Liver (tissue), 9 donors: Measurements from ENCODE around the gene PLCB4. TPM values are rescaled to one million over a fixed set of nuclear protein-coding genes. Genes with fewer than 3 reads are reported as not detected.

Source experiments
- DNase-seq: peaks from one replicate; pipeline ENCODE4 v3.0.0-alpha.2; 2017; ENCODE audit warnings: low spot score
- H3K27ac ChIP-seq, 2 donors: one replicate each; pipeline ENCODE4 v1.7.0; 2013; ENCODE audit warnings: inconsistent platforms in 2 of 2, low read length in 2 of 2, control low read depth in 1 of 2, low read depth in 1 of 2, mild to moderate bottlenecking in 1 of 2
- H3K27me3 ChIP-seq, 4 donors: one replicate each; pipeline versions ENCODE4 v1.6.1 to v1.7.0; 2013; ENCODE audit warnings: low read length in 3 of 4, inconsistent platforms in 1 of 4, mild to moderate bottlenecking in 1 of 4, moderate library complexity in 1 of 4; ENCODE audit not compliant: control insufficient read depth in 4 of 4, insufficient read depth in 4 of 4
- H3K36me3 ChIP-seq, 4 donors: one replicate each; pipeline versions ENCODE4 v1.6.1 to v1.7.0; 2013; ENCODE audit warnings: low read length in 3 of 4, mild to moderate bottlenecking in 3 of 4, low read depth in 1 of 4, moderate library complexity in 1 of 4; ENCODE audit not compliant: control insufficient read depth in 4 of 4, insufficient read depth in 3 of 4
- H3K4me1 ChIP-seq, 4 donors: one replicate each; pipeline versions ENCODE4 v1.6.1 to v1.7.0; 2013; ENCODE audit warnings: low read length in 3 of 4, mild to moderate bottlenecking in 3 of 4, moderate library complexity in 1 of 4; ENCODE audit not compliant: control insufficient read depth in 4 of 4, insufficient read depth in 4 of 4
- H3K4me3 ChIP-seq, 3 donors: one replicate each; pipeline versions ENCODE4 v1.6.1 to v1.7.0; 2013; ENCODE audit warnings: low read length in 3 of 3, control low read depth in 1 of 3, low read depth in 1 of 3, mild to moderate bottlenecking in 1 of 3
- H3K9ac ChIP-seq, 2 donors: one replicate each; pipeline ENCODE4 v1.7.0; 2013; ENCODE audit warnings: low read length in 2 of 2, mild to moderate bottlenecking in 2 of 2, moderate library complexity in 2 of 2, control low read depth in 1 of 2, low read depth in 1 of 2
- H3K9me3 ChIP-seq, 4 donors: one replicate each; pipeline versions ENCODE4 v1.6.1 to v1.7.0; 2013; ENCODE audit warnings: low read length in 3 of 4; ENCODE audit not compliant: control insufficient read depth in 4 of 4
- EGR1 ChIP-seq, 2 donors: IDR thresholded peaks; 2 replicates each; pipeline ENCODE4 v1.6.1; 2016 to 2018; ENCODE audit warnings: antibody characterized with exemption in 2 of 2, low read depth in 2 of 2
- FOXA1 ChIP-seq: IDR thresholded peaks from 2 replicates; pipeline ENCODE4 v1.6.1; 2016; ENCODE audit warnings: antibody characterized with exemption
- FOXA2 ChIP-seq: IDR thresholded peaks from 2 replicates; pipeline ENCODE4 v1.6.1; 2016; ENCODE audit warnings: antibody characterized with exemption
- GABPA ChIP-seq, 2 donors: IDR thresholded peaks in 1 of 2; conservative IDR thresholded peaks in 1 of 2; 2 replicates each; pipeline ENCODE4 v1.6.1; 2016; ENCODE audit warnings: antibody characterized with exemption in 2 of 2, mild to moderate bottlenecking in 1 of 2, moderate library complexity in 1 of 2
- HNF4A ChIP-seq, 2 donors: conservative IDR thresholded peaks; 2 replicates each; pipeline ENCODE4 v1.6.1; 2016; ENCODE audit warnings: antibody characterized with exemption in 2 of 2, mild to moderate bottlenecking in 2 of 2
- HNF4G ChIP-seq: IDR thresholded peaks from 2 replicates; pipeline ENCODE4 v1.6.1; 2016; ENCODE audit warnings: antibody characterized with exemption
- JUND ChIP-seq, 2 donors: IDR thresholded peaks; 2 replicates each; pipeline ENCODE4 v1.6.1; 2016; ENCODE audit warnings: antibody characterized with exemption in 2 of 2
- NR2F2 ChIP-seq: IDR thresholded peaks from 2 replicates; pipeline ENCODE4 v1.6.1; 2016; ENCODE audit warnings: antibody characterized with exemption
- RAD21 ChIP-seq, 2 donors: IDR thresholded peaks; 2 replicates each; pipeline ENCODE4 v1.6.1; 2016; ENCODE audit warnings: antibody characterized with exemption in 2 of 2, mild to moderate bottlenecking in 2 of 2
- RXRA ChIP-seq, 2 donors: IDR thresholded peaks; 2 replicates each; pipeline ENCODE4 v1.6.1; 2017 to 2018; ENCODE audit warnings: antibody characterized with exemption in 2 of 2, mild to moderate bottlenecking in 1 of 2
- SP1 ChIP-seq: IDR thresholded peaks from 2 replicates; pipeline ENCODE4 v1.6.1; 2018; ENCODE audit warnings: antibody characterized with exemption, mild to moderate bottlenecking
- TAF1 ChIP-seq: conservative IDR thresholded peaks from 2 replicates; pipeline ENCODE4 v1.6.1; 2016; ENCODE audit warnings: antibody characterized with exemption, mild to moderate bottlenecking
- YY1 ChIP-seq: IDR thresholded peaks from 2 replicates; pipeline ENCODE4 v1.6.1; 2016; ENCODE audit warnings: antibody characterized with exemption, mild to moderate bottlenecking
- WGBS: extraction: QIAGEN DNeasy Blood & Tissue Kit; methylation state at CpG from one replicate; pipeline ENCODE4 v1.1.7; 2013; 5-methylcytosine and 5-hydroxymethylcytosine counted together
- polyA plus RNA-seq, 2 donors: library from polyadenylated mRNA; stranded (reverse) in 1 of 2; unstranded in 1 of 2; fragments of 200-250 nt in 1 of 2; fragments of >200 nt in 1 of 2; fragmentation: Nextera tagmentation in 1 of 2; extraction: Ambion mirVana in 1 of 2; gene quantifications; one replicate each; pipeline versions ENCODE4 v1.2.1 to v1.2.3, GENCODE V29; 2013 to 2015
- total RNA-seq, 2 donors: library from RNA; depleted of rRNA; stranded (reverse); fragments of >200 nt; gene quantifications; one replicate each; pipeline ENCODE4 v1.2.3, GENCODE V29; 2014
- TF ChIP-seq, protein P1 (sequence below): IDR thresholded peaks from 2 replicates; pipeline ENCODE4 v1.6.1; 2016; ENCODE audit warnings: antibody characterized with exemption, mild to moderate bottlenecking
- TF ChIP-seq, protein P2 (sequence below): fragments of 150-350 bp; IDR thresholded peaks from 2 replicates; pipeline ENCODE4 v1.5.1; 2017; ENCODE audit warnings: improper control_type of control experiment, low read depth, low read length; ENCODE audit not compliant: missing input control
- TF ChIP-seq, protein P3 (sequence below): IDR thresholded peaks from 2 replicates; pipeline ENCODE4 v1.6.1; 2016; ENCODE audit warnings: antibody characterized with exemption
- TF ChIP-seq, protein P4 (sequence below): IDR thresholded peaks from 2 replicates; pipeline ENCODE4 v1.6.1; 2016; ENCODE audit warnings: antibody characterized with exemption
- donor health status: healthy.
- donor health status: healthy.
- donor health status: healthy.
- donor health status: healthy.
- donor health status: healthy.

Gene PLCB4
- total and polyA plus RNA-seq, 4 donors = 0.14 to 0.67 (median 0.30) TPM

DNA sequence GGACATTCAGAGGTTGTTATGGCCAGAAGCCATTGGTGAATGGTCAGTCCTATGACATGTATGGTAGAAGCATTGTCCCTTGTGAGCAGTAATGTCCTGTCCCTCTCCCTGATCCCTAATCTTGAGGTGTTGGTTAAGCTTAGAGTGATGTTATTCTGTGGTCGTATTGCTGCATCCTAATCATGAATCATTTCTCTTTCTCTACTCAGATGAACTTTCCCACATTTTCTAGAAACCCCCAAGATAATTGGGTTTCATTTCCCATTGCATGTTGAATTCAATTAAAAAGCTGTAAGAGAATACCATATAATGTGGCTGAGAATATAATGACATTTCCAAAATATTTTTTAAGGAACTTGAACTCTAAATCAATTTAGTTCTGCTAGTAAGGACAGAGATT lies 175.1 kb downstream of the PLCB4 start:
- Histone ChIP-seq H3K4me3 (no peak overlapping the region), H3K9me3 (no peaks in the 10 kb centered on the region), H3K27ac (no peak overlapping the region), H3K4me1 (no peaks in the 10 kb centered on the region), H3K36me3 (no peaks in the 10 kb centered on the region), H3K27me3 (no peaks in the 10 kb centered on the region), H3K9ac (no peak overlapping the region)
- TF ChIP-seq JUND (IDR thresholded peaks at IDR 0.05) (no peak), RAD21 (IDR thresholded peaks at IDR 0.05) (no peak)
- WGBS = 71% methylated on average over 1 of the region's 1 CpG
- DNase-seq = no peak

DNA sequence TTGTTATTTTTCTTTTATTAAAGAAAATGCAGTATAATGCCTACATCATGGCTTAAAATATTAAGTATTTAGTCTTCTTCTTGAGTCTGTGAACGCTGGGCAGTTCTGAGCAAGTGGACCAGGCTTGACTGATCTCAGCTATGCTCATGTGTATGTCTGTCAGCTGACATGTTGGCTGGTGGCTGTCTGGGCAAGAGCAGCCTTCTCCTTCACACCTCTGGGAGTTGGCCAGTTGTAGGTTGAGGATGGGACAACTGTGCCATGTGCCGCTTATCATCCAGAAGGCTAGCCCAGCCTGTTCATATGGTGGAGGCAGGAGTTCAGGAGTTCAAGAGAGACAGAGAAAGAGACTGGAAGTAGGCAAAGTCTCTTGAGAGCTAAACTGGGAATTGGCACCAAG lies 175.9 kb downstream of the PLCB4 start:
- DNase-seq = no peak
- H3K4me3 ChIP-seq = no peak overlapping the region
- no peaks in the 10 kb centered on the region for H3K4me1 ChIP-seq
- H3K9ac ChIP-seq = no peak overlapping the region
- H3K27me3 ChIP-seq = no peaks in the 10 kb centered on the region
- H3K27ac ChIP-seq = no peak overlapping the region
- H3K9me3 ChIP-seq = no peaks in the 10 kb centered on the region
- TF ChIP-seq, protein P1, sequence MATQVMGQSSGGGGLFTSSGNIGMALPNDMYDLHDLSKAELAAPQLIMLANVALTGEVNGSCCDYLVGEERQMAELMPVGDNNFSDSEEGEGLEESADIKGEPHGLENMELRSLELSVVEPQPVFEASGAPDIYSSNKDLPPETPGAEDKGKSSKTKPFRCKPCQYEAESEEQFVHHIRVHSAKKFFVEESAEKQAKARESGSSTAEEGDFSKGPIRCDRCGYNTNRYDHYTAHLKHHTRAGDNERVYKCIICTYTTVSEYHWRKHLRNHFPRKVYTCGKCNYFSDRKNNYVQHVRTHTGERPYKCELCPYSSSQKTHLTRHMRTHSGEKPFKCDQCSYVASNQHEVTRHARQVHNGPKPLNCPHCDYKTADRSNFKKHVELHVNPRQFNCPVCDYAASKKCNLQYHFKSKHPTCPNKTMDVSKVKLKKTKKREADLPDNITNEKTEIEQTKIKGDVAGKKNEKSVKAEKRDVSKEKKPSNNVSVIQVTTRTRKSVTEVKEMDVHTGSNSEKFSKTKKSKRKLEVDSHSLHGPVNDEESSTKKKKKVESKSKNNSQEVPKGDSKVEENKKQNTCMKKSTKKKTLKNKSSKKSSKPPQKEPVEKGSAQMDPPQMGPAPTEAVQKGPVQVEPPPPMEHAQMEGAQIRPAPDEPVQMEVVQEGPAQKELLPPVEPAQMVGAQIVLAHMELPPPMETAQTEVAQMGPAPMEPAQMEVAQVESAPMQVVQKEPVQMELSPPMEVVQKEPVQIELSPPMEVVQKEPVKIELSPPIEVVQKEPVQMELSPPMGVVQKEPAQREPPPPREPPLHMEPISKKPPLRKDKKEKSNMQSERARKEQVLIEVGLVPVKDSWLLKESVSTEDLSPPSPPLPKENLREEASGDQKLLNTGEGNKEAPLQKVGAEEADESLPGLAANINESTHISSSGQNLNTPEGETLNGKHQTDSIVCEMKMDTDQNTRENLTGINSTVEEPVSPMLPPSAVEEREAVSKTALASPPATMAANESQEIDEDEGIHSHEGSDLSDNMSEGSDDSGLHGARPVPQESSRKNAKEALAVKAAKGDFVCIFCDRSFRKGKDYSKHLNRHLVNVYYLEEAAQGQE = no peak
- no peak for TF ChIP-seq JUND (IDR thresholded peaks at IDR 0.05)
- no peak for TF ChIP-seq HNF4G
- TF ChIP-seq, protein P2, sequence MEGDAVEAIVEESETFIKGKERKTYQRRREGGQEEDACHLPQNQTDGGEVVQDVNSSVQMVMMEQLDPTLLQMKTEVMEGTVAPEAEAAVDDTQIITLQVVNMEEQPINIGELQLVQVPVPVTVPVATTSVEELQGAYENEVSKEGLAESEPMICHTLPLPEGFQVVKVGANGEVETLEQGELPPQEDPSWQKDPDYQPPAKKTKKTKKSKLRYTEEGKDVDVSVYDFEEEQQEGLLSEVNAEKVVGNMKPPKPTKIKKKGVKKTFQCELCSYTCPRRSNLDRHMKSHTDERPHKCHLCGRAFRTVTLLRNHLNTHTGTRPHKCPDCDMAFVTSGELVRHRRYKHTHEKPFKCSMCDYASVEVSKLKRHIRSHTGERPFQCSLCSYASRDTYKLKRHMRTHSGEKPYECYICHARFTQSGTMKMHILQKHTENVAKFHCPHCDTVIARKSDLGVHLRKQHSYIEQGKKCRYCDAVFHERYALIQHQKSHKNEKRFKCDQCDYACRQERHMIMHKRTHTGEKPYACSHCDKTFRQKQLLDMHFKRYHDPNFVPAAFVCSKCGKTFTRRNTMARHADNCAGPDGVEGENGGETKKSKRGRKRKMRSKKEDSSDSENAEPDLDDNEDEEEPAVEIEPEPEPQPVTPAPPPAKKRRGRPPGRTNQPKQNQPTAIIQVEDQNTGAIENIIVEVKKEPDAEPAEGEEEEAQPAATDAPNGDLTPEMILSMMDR = no peak
- TF ChIP-seq FOXA2 = no peak
- TF ChIP-seq YY1 = no peak
- TF ChIP-seq RXRA (IDR thresholded peaks at IDR 0.05) = no peak
- TF ChIP-seq FOXA1 = no peak
- no peak for TF ChIP-seq NR2F2
- no peak for TF ChIP-seq SP1
- TF ChIP-seq RAD21 (IDR thresholded peaks at IDR 0.05) = no peak
- TF ChIP-seq, protein P3, sequence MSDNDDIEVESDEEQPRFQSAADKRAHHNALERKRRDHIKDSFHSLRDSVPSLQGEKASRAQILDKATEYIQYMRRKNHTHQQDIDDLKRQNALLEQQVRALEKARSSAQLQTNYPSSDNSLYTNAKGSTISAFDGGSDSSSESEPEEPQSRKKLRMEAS = no peak
- TF ChIP-seq EGR1 (IDR thresholded peaks at IDR 0.05; ENCODE audit: low read depth in 2 of 2) = no peak
- TF ChIP-seq TAF1 = no peak
- TF ChIP-seq, protein P4, sequence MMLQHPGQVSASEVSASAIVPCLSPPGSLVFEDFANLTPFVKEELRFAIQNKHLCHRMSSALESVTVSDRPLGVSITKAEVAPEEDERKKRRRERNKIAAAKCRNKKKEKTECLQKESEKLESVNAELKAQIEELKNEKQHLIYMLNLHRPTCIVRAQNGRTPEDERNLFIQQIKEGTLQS = no peak
- H3K36me3 ChIP-seq = no peaks in the 10 kb centered on the region
- 76% methylated on average over 2 of the region's 2 CpGs for WGBS

DNA sequence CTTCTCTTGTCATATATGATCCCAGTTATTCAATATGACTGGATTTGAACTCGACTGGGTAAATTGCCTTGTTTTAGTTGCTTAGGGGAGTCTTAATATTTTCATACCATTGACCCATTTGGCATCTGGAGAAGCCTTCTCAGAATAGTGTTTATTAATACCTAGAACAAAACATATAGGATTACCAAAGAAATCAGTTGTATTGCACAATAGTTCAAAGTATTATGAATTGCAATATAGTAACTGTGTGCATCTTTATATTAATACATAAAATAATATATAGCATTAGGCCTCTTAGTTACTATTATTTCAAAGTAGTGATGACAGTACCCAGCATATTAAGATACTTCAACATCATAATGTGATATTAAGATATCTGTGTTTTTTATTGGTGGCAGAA lies 177.8 kb downstream of the PLCB4 start:
- DNase-seq = no peak
- Histone ChIP-seq H3K9me3 (peaks cover 0 to 3% (median 0%) of the 10 kb centered on the region in 4 donors), H3K27ac (no peak overlapping the region), H3K4me1 (no peaks in the 10 kb centered on the region), H3K36me3 (no peaks in the 10 kb centered on the region), H3K9ac (no peak overlapping the region), H3K4me3 (no peak overlapping the region), H3K27me3 (no peaks in the 10 kb centered on the region)
- WGBS = 47% methylated on average over 1 of the region's 1 CpG
- TF ChIP-seq, protein P2 = no peak
- TF ChIP-seq GABPA (IDR thresholded peaks at IDR 0.05 in 1 of 2, conservative IDR thresholded peaks at IDR 0.05 in 1 of 2) (no peak), TAF1 (no peak), FOXA2 (no peak), RXRA (IDR thresholded peaks at IDR 0.05) (no peak), EGR1 (IDR thresholded peaks at IDR 0.05; ENCODE audit: low read depth in 2 of 2) (no peak), HNF4A (conservative IDR thresholded peaks at IDR 0.05) (no peak), FOXA1 (no peak), RAD21 (IDR thresholded peaks at IDR 0.05) (no peak), NR2F2 (no peak), HNF4G (no peak)
- TF ChIP-seq, protein P4 = no peak
- TF ChIP-seq, protein P3 = no peak
